Urinary bladder (tissue), 2 donors: ENCODE data around the gene YY1. TPM values are rescaled to one million over a fixed set of nuclear protein-coding genes. Genes with fewer than 3 reads are reported as not detected.

Experiments used
- polyA plus RNA-seq: library from polyadenylated mRNA; stranded (reverse); fragments of 200-250 nt; gene quantifications from one replicate; pipeline ENCODE4 v1.2.3, GENCODE V29; 2013
- small RNA-seq: library from RNA; depleted of rRNA; stranded (forward); fragments of <200 nt; gene quantifications from one replicate; pipeline ENCODE3, GENCODE V24; 2014
- total RNA-seq: library from RNA; depleted of rRNA; stranded (reverse); fragments of >200 nt; gene quantifications from one replicate; pipeline ENCODE4 v1.2.3, GENCODE V29; 2014
- donor health status: healthy.

YY1 gene
- total and polyA plus RNA-seq, 2 donors = 33.5 to 65.5 TPM

Small RNA genes lying within 50 kb of the gene (small RNA-seq; reads per million reads assigned to genes)
- gene MIR345 (31.5 reads per million, percentile 96 among the genes with 10 or more reads in this experiment), gene RN7SL523P (not detected)

Other genes with a start within 250 kb of the YY1 start
- 40.3 TPM for gene EVL, start 173.7 kb upstream of the YY1 start, total RNA-seq
- gene EVL, start 173.7 kb upstream of the YY1 start, polyA plus RNA-seq = 93.8 TPM
- gene DEGS2, start 79.5 kb upstream of the YY1 start, total RNA-seq = 6.5 TPM
- 6.2 TPM for gene DEGS2, start 79.5 kb upstream of the YY1 start, polyA plus RNA-seq
- gene SLC25A29, start 67.3 kb downstream of the YY1 start, total RNA-seq = 14.6 TPM
- gene SLC25A29, start 67.3 kb downstream of the YY1 start, polyA plus RNA-seq = 34.3 TPM
- not detected for gene SLC25A47, start 84.2 kb downstream of the YY1 start, total RNA-seq
- 0.08 TPM for gene SLC25A47, start 84.2 kb downstream of the YY1 start, polyA plus RNA-seq
- 9.5 TPM for gene WDR25, start 137.3 kb downstream of the YY1 start, total RNA-seq
- 9.0 TPM for gene WDR25, start 137.3 kb downstream of the YY1 start, polyA plus RNA-seq